GM11168 (cell line): ENCODE data around the gene PTGES3.
"Not testable (repeated sequence)": the region's sequence is repeated elsewhere in the genome, so short reads cannot be mapped to it uniquely, and the experiment has no call there.

Experiments
- in situ Hi-C: fragments of 300-500 bp; cut with MboI; formaldehyde crosslinking; loops from one replicate; pipeline ENCODE4 v1.12.0; 2022; ENCODE audit warnings: low sequenced_read_pairs; ENCODE audit not compliant: unreplicated experiment

The PTGES3 gene

GRCh38 chr12:56688129-56688845 lies at the start of gene PTGES3:
TSS of gene PTGES3 (minus strand) at chr12:56688284. CDS start at chr12:56687999, 285 bp downstream.
- in situ Hi-C loops: no loop called here

- in situ Hi-C loops: no loop called here
These were observed 40.2 kb upstream of the PTGES3 start for GRCh38 chr12:56728139-56728861.

- in situ Hi-C loops: not testable (repeated sequence)
These were observed 38.2 kb upstream of the PTGES3 start for GRCh38 chr12:56726196-56726675.

GRCh38 chr12:56725723-56726102 lies 37.6 kb upstream of the PTGES3 start:
- in situ Hi-C loops: no loop called here

GRCh38 chr12:56724972-56725722 lies 37.1 kb upstream of the PTGES3 start, which contains the start of gene NACA:
TSS of gene NACA (minus strand) at chr12:56725299. CDS start at chr12:56724521, 778 bp downstream.
- in situ Hi-C loops: no loop called here

- in situ Hi-C loops: no loop called here
These were observed 36.6 kb upstream of the PTGES3 start for GRCh38 chr12:56724701-56724971.

GRCh38 chr12:56723889-56724700 lies 36.0 kb upstream of the PTGES3 start:
- in situ Hi-C loops: no loop called here

GRCh38 chr12:56723352-56723751 lies 35.3 kb upstream of the PTGES3 start:
- in situ Hi-C loops: no loop called here

- in situ Hi-C loops: no loop called here
These were observed 34.7 kb upstream of the PTGES3 start for GRCh38 chr12:56722832-56723231.

GRCh38 chr12:56721721-56722120 lies 33.6 kb upstream of the PTGES3 start:
- in situ Hi-C loops: no loop called here

- in situ Hi-C loops: no loop called here
These were observed 33.1 kb upstream of the PTGES3 start for GRCh38 chr12:56721216-56721615.

- in situ Hi-C loops: no loop called here
These were observed 32.7 kb upstream of the PTGES3 start for GRCh38 chr12:56720731-56721151.

- in situ Hi-C loops: no loop called here
These were observed 31.0 kb upstream of the PTGES3 start for GRCh38 chr12:56719056-56719455.

GRCh38 chr12:56718636-56719035 lies 30.6 kb upstream of the PTGES3 start:
- in situ Hi-C loops: no loop called here

- in situ Hi-C loops: no loop called here
These were observed 30.1 kb upstream of the PTGES3 start for GRCh38 chr12:56718149-56718548.

- in situ Hi-C loops: no loop called here
These were observed 29.1 kb upstream of the PTGES3 start for GRCh38 chr12:56716933-56717880.

- in situ Hi-C loops: no loop called here
These were observed 28.4 kb upstream of the PTGES3 start for GRCh38 chr12:56716458-56716857.

- in situ Hi-C loops: no loop called here
These were observed 27.7 kb upstream of the PTGES3 start for GRCh38 chr12:56715798-56716197.

- in situ Hi-C loops: no loop called here
These were observed 26.4 kb upstream of the PTGES3 start for GRCh38 chr12:56714431-56714929.
